C4-2B (cell line): ENCODE data around the gene PEX6.

ENCODE experiments used
- ZFX ChIP-seq: fragments of 450-650 bp; IDR thresholded peaks from 2 replicates; pipeline ENCODE4 v1.6.1; 2017
- TF ChIP-seq, protein P1 (sequence below): fragments of 450-650 bp; conservative IDR thresholded peaks from 2 replicates; pipeline ENCODE4 v1.5.1; 2017; ENCODE audit warnings: mild to moderate bottlenecking

DNA sequence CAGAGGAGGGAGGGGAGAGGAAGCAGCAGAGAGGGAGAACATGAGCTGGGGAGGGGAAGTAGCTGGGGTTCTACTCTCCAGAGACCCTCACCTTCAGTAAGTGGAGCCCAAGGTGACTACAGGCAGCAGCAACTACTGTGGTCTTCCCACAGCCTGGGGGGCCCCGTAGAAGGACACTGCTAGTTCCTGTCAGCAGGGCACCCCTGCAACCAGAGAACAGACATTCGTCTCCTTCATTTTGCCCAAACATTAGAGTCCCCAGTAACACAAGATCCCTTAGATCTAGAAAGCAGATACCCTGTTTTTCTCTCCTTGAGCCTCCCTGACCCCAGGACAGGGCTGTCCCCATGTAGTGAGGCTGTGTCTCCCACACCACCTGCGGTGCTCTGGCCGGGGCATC, 10.2 kb downstream of the PEX6 start:
- TF ChIP-seq, protein P1, sequence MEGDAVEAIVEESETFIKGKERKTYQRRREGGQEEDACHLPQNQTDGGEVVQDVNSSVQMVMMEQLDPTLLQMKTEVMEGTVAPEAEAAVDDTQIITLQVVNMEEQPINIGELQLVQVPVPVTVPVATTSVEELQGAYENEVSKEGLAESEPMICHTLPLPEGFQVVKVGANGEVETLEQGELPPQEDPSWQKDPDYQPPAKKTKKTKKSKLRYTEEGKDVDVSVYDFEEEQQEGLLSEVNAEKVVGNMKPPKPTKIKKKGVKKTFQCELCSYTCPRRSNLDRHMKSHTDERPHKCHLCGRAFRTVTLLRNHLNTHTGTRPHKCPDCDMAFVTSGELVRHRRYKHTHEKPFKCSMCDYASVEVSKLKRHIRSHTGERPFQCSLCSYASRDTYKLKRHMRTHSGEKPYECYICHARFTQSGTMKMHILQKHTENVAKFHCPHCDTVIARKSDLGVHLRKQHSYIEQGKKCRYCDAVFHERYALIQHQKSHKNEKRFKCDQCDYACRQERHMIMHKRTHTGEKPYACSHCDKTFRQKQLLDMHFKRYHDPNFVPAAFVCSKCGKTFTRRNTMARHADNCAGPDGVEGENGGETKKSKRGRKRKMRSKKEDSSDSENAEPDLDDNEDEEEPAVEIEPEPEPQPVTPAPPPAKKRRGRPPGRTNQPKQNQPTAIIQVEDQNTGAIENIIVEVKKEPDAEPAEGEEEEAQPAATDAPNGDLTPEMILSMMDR, result no peak
- TF ChIP-seq ZFX, result no peak
